Measurements from ENCODE around the gene C13orf46.

The C13orf46 gene

DNA sequence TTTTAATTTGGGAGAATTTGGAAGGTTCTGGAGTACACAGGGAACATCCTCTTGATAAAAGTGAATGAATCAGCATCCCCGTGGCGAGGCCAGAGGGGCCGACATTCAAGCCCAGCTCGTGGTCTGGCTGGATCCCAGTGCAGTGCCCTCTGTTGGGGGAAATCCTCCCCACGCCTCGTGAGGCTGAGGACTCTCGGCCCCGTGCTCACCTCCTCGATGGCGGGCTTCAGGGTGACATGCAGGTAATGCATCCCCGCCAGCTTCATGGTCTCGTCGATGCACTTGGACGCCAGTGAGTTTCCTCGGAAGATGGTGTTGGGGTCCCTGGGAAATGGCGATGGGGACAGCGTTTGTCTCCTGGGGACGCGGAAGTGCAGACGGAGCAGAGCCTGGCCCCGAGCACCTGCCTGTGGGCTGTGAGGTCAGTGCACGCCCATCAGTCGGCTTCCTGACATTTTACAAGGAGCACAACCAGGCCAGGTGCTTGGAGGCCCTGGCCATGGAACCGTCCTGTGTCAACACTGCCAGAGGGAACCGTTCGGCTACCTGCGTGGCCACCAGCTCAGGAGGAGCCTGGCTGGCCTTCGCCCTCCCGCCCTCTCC is 43.3 kb upstream of the C13orf46 start:
- no peak overlapping the region for H3K9ac ChIP-seq (ENCODE audit: low read depth in 1 of 2, low read length in 2 of 2)
- H3K36me3 ChIP-seq (ENCODE audit: control insufficient read depth in 1 of 2, insufficient read depth in 2 of 2, low read length in 2 of 2): peaks cover 0 to 38% of the 10 kb centered on the region in 2 donors
- peaks cover 0 to 6% of the 10 kb centered on the region in 2 donors for H3K4me1 ChIP-seq (ENCODE audit: control insufficient read depth in 1 of 2, insufficient read depth in 2 of 2, low read length in 2 of 2)
- H3K27ac ChIP-seq (ENCODE audit: low read depth, low read length): no peak overlapping the region
- H3K9me3 ChIP-seq (ENCODE audit: control insufficient read depth in 1 of 2, low read length in 2 of 2): no peaks in the 10 kb centered on the region
- H3K4me3 ChIP-seq (ENCODE audit: low read depth in 1 of 2, low read length in 2 of 2): no peak overlapping the region
- H3K27me3 ChIP-seq (ENCODE audit: control insufficient read depth in 1 of 2, insufficient read depth in 2 of 2, low read length in 2 of 2): no peaks in the 10 kb centered on the region

DNA sequence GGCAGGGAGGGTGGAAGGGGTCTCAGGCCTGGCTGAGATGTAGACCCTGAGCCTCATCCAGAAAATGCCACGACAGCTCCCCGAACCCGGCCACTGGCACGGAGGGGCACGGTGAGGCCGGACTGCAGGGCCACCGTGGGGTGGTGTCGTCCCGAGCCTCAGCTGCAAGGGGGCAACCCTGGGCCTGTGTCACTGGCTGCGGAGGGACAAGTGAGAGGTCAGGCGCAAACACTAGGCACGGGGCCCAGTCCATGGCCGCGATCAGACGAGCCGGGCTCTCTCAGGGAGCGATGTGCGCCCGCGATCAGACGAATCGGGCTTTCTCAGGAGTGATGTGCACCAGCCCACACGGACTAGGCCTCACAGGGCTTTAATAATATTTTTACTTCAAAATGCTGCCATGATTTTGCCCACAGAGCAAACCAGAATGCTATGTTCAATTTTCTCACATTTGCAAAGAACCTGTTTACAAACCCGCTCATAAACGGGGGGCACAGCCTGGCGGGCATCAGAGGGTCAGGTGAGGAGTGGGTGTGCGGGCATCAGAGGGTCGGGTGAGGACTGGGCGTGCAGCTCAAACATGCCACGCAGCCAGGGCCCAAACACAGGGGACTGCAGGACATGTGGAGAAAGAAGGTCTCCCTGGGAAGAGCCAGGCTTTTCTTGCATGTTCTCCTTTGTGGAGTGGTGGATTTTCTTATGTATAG is 42.6 kb upstream of the C13orf46 start:
- H3K9me3 ChIP-seq (ENCODE audit: control insufficient read depth in 1 of 2, low read length in 2 of 2): no peaks in the 10 kb centered on the region
- H3K36me3 ChIP-seq (ENCODE audit: control insufficient read depth in 1 of 2, insufficient read depth in 2 of 2, low read length in 2 of 2): peaks cover 0 to 38% of the 10 kb centered on the region in 2 donors
- no peak overlapping the region for H3K9ac ChIP-seq (ENCODE audit: low read depth in 1 of 2, low read length in 2 of 2)
- H3K27ac ChIP-seq (ENCODE audit: low read depth, low read length): no peak overlapping the region
- no peak overlapping the region for H3K4me3 ChIP-seq (ENCODE audit: low read depth in 1 of 2, low read length in 2 of 2)
- H3K4me1 ChIP-seq (ENCODE audit: control insufficient read depth in 1 of 2, insufficient read depth in 2 of 2, low read length in 2 of 2): peaks cover 0 to 6% of the 10 kb centered on the region in 2 donors
- no peaks in the 10 kb centered on the region for H3K27me3 ChIP-seq (ENCODE audit: control insufficient read depth in 1 of 2, insufficient read depth in 2 of 2, low read length in 2 of 2)

DNA sequence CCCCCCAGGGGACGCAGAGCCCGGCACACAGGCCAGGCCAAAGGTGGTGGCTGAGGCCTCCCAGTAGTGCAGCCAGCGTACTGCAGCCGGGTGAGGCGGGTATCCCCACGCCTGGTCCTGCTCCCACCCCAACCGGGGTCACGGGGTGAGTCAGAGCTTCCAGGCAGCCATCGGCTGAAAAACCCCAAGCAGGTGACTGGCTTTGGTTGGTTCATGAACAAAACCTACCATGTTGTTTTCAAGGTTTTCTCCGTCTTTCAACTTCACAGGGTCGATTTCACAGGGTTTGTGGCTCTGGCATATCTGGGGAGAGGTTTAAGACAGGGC is 42.1 kb upstream of the C13orf46 start:
- Histone ChIP-seq H3K27me3 (ENCODE audit: control insufficient read depth in 1 of 2, insufficient read depth in 2 of 2, low read length in 2 of 2) (no peaks in the 10 kb centered on the region), H3K9ac (ENCODE audit: low read depth in 1 of 2, low read length in 2 of 2) (no peak overlapping the region), H3K27ac (ENCODE audit: low read depth, low read length) (no peak overlapping the region), H3K4me1 (ENCODE audit: control insufficient read depth in 1 of 2, insufficient read depth in 2 of 2, low read length in 2 of 2) (peaks cover 0 to 6% of the 10 kb centered on the region in 2 donors), H3K9me3 (ENCODE audit: control insufficient read depth in 1 of 2, low read length in 2 of 2) (no peaks in the 10 kb centered on the region), H3K36me3 (ENCODE audit: control insufficient read depth in 1 of 2, insufficient read depth in 2 of 2, low read length in 2 of 2) (peaks cover 0 to 35% of the 10 kb centered on the region in 2 donors), H3K4me3 (ENCODE audit: low read depth in 1 of 2, low read length in 2 of 2) (no peak overlapping the region)

DNA sequence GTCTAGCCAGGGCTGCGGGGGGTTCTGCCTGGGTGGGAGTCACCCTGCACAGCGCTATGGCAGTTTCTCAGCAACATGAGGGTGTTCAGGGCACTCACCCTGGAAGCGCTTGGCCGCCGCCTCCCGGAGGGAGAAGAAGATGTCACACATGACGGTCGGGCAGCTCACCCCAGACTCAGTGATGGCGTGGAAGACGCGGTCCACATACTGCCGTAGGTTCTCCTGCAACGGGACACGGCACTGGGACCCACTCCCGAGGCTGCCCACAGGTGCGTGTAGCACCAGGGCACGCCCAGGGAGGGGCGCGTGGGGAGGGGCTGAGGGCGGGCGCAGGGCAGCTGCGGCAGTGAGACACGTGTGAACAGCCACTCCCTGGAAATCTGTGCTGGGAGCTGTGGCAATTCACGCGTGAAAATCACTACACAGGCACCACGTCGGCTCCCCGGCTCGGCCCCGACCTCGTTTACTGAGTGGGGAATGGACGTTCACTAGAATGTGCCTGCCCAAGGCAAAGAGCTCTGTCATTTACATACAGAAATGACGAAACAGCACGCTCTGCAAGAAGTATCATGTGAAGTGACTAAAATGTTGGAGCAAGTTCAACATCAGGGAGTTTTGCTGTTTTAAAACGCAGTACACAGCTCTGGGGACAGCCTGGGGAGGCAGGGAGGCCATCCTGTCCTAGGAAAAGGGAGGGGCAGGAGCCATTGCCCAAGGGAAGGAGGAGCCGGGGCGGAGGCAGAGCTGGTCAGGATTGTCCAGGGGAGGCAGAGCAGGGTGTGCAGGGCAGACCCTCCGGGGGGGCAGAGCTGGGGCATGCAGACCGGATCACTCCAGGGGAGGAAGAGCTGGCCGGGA is 41.5 kb upstream of the C13orf46 start:
- Histone ChIP-seq H3K9ac (ENCODE audit: low read depth in 1 of 2, low read length in 2 of 2) (no peak overlapping the region), H3K9me3 (ENCODE audit: control insufficient read depth in 1 of 2, low read length in 2 of 2) (no peaks in the 10 kb centered on the region), H3K27me3 (ENCODE audit: control insufficient read depth in 1 of 2, insufficient read depth in 2 of 2, low read length in 2 of 2) (no peaks in the 10 kb centered on the region), H3K36me3 (ENCODE audit: control insufficient read depth in 1 of 2, insufficient read depth in 2 of 2, low read length in 2 of 2) (peaks cover 0 to 29% of the 10 kb centered on the region in 2 donors), H3K27ac (ENCODE audit: low read depth, low read length) (no peak overlapping the region), H3K4me1 (ENCODE audit: control insufficient read depth in 1 of 2, insufficient read depth in 2 of 2, low read length in 2 of 2) (peaks cover 0 to 6% of the 10 kb centered on the region in 2 donors), H3K4me3 (ENCODE audit: low read depth in 1 of 2, low read length in 2 of 2) (no peak overlapping the region)

DNA sequence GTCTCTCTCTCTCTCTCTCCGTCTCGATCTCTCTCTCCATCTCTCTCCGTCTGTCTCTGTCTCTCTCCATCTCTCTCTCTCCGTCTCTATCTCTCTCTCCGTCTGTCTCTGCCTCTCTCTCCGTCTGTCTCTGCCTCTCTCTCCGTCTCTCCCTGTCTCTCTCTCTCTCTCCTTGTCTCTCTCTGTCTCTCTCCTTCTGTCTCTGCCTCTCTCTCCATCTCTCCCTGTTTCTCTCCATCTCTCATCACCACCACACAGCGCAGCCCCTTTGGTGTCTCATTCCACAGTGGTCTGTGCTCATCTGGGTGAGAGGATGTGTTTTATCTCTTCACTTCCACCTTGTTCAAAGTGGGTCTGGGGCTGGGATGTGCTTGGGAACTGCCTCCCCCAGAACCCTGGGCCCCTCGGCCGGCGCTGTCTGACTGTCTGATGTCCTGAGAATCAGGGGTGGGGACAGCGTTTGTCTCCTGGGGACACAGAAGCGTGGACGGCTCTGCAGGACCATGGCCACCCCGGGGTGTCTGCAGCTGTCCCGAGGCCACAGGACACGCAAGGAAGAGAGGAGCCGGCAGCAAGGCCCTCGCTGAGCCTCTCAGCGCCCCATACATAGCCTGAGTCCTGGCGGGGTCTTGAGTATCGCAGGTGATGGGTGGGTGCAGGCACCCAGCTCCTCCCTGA is 40.2 kb upstream of the C13orf46 start:
- Histone ChIP-seq H3K4me3 (ENCODE audit: low read depth in 1 of 2, low read length in 2 of 2) (no peak overlapping the region), H3K36me3 (ENCODE audit: control insufficient read depth in 1 of 2, insufficient read depth in 2 of 2, low read length in 2 of 2) (peaks cover 0 to 37% of the 10 kb centered on the region in 2 donors), H3K27ac (ENCODE audit: low read depth, low read length) (no peak overlapping the region), H3K27me3 (ENCODE audit: control insufficient read depth in 1 of 2, insufficient read depth in 2 of 2, low read length in 2 of 2) (no peaks in the 10 kb centered on the region), H3K9ac (ENCODE audit: low read depth in 1 of 2, low read length in 2 of 2) (no peak overlapping the region), H3K9me3 (ENCODE audit: control insufficient read depth in 1 of 2, low read length in 2 of 2) (no peaks in the 10 kb centered on the region), H3K4me1 (ENCODE audit: control insufficient read depth in 1 of 2, insufficient read depth in 2 of 2, low read length in 2 of 2) (peaks cover 0 to 6% of the 10 kb centered on the region in 2 donors)

DNA sequence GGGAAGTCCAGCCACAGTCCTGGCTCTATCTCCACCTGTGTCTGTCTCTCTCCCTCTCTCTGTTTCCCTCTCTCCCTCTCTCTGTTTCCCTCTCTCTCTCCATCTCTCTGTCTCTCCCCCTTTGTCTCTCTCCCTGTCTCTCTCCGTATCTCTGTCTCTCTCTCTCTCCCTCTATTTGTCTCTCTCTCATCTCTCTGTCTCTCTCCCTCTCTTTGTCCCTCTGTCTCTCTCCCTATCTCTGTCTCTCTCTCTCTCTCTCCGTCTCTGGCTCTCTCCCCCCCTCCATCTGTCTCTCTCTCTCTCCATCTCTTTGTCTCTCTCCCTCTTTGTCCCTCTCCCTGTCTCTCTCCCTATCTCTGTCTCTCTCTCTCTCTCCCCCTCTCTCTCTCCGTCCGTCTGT is 39.5 kb upstream of the C13orf46 start:
- peaks cover 0 to 41% of the 10 kb centered on the region in 2 donors for H3K36me3 ChIP-seq (ENCODE audit: control insufficient read depth in 1 of 2, insufficient read depth in 2 of 2, low read length in 2 of 2)
- no peak overlapping the region for H3K27ac ChIP-seq (ENCODE audit: low read depth, low read length)
- H3K27me3 ChIP-seq (ENCODE audit: control insufficient read depth in 1 of 2, insufficient read depth in 2 of 2, low read length in 2 of 2): no peaks in the 10 kb centered on the region
- no peaks in the 10 kb centered on the region for H3K9me3 ChIP-seq (ENCODE audit: control insufficient read depth in 1 of 2, low read length in 2 of 2)
- H3K4me1 ChIP-seq (ENCODE audit: control insufficient read depth in 1 of 2, insufficient read depth in 2 of 2, low read length in 2 of 2): peaks cover 0 to 6% of the 10 kb centered on the region in 2 donors
- H3K9ac ChIP-seq (ENCODE audit: low read depth in 1 of 2, low read length in 2 of 2): no peak overlapping the region
- H3K4me3 ChIP-seq (ENCODE audit: low read depth in 1 of 2, low read length in 2 of 2): no peak overlapping the region

DNA sequence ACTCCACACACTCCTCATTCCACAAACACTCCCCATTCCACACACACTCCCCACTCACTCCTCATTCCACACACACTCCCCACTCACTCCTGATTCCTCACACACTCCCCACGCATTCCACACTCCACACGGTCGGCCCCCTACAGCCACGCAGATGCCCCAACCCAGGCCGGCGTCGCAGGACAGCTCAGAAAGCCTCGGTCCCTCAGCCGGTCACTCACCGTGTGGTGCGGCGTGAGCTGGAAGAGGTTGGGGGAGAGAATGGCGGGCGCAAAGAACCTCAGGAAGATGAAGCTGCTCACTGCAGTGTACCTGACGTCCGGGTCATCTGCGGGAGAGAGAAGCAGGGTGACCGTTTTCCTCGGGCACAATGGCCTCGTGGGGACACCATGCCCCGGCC is 39.0 kb upstream of the C13orf46 start:
- H3K4me3 ChIP-seq (ENCODE audit: low read depth in 1 of 2, low read length in 2 of 2): no peak overlapping the region
- peaks cover 0 to 6% of the 10 kb centered on the region in 2 donors for H3K4me1 ChIP-seq (ENCODE audit: control insufficient read depth in 1 of 2, insufficient read depth in 2 of 2, low read length in 2 of 2)
- H3K9me3 ChIP-seq (ENCODE audit: control insufficient read depth in 1 of 2, low read length in 2 of 2): no peaks in the 10 kb centered on the region
- H3K36me3 ChIP-seq (ENCODE audit: control insufficient read depth in 1 of 2, insufficient read depth in 2 of 2, low read length in 2 of 2): peaks cover 0 to 37% of the 10 kb centered on the region in 2 donors
- no peak overlapping the region for H3K9ac ChIP-seq (ENCODE audit: low read depth in 1 of 2, low read length in 2 of 2)
- H3K27ac ChIP-seq (ENCODE audit: low read depth, low read length): no peak overlapping the region
- no peaks in the 10 kb centered on the region for H3K27me3 ChIP-seq (ENCODE audit: control insufficient read depth in 1 of 2, insufficient read depth in 2 of 2, low read length in 2 of 2)

DNA sequence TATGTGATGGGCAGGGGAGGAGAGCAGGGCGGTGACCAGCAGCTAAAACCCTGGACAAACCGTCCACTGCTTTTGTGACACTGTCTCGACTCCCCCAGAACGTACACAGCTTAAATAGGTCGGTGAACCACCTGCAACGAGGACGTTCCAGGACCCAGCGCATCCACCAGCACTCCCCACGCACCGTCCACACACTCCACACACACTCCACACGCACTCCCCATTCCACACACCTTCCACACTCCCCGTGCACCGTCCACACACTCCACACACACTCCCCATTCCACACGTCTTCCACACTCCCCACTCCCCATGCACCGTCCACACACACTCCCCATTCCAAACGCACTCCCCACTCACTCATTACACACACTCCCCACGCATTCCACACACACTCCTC is 38.3 kb upstream of the C13orf46 start:
- Histone ChIP-seq H3K36me3 (ENCODE audit: control insufficient read depth in 1 of 2, insufficient read depth in 2 of 2, low read length in 2 of 2) (peaks cover 0 to 33% of the 10 kb centered on the region in 2 donors), H3K27ac (ENCODE audit: low read depth, low read length) (peak overlapping the region; percentile 10), H3K4me3 (ENCODE audit: low read depth in 1 of 2, low read length in 2 of 2) (no peak overlapping the region), H3K4me1 (ENCODE audit: control insufficient read depth in 1 of 2, insufficient read depth in 2 of 2, low read length in 2 of 2) (peaks cover 0 to 6% of the 10 kb centered on the region in 2 donors), H3K9me3 (ENCODE audit: control insufficient read depth in 1 of 2, low read length in 2 of 2) (no peaks in the 10 kb centered on the region), H3K9ac (ENCODE audit: low read depth in 1 of 2, low read length in 2 of 2) (no peak overlapping the region), H3K27me3 (ENCODE audit: control insufficient read depth in 1 of 2, insufficient read depth in 2 of 2, low read length in 2 of 2) (no peaks in the 10 kb centered on the region)

DNA sequence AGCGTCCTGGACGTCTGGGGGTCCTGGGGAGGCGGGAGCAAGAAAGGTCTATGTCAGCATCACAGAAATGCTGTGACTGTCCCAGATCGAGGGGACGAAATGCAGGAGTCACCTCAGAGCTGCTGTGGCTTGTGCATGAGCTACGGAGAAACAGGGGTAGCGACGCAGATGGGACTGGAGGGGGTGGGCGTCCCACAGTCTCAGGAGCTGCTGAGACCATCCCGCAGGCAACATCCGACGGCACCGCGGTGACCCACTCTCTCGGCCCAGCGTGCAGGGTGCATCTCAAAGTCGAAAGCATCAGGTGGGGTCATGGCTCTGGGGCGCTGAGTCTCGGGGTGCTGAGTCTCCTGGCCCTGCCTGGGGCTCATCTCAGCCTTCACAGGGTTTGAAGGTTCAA is 37.4 kb upstream of the C13orf46 start:
- Histone ChIP-seq H3K4me1 (ENCODE audit: control insufficient read depth in 1 of 2, insufficient read depth in 2 of 2, low read length in 2 of 2) (peaks cover 0 to 6% of the 10 kb centered on the region in 2 donors), H3K36me3 (ENCODE audit: control insufficient read depth in 1 of 2, insufficient read depth in 2 of 2, low read length in 2 of 2) (peaks cover 0 to 30% of the 10 kb centered on the region in 2 donors), H3K9me3 (ENCODE audit: control insufficient read depth in 1 of 2, low read length in 2 of 2) (no peaks in the 10 kb centered on the region), H3K9ac (ENCODE audit: low read depth in 1 of 2, low read length in 2 of 2) (no peak overlapping the region), H3K4me3 (ENCODE audit: low read depth in 1 of 2, low read length in 2 of 2) (no peak overlapping the region), H3K27ac (ENCODE audit: low read depth, low read length) (no peak overlapping the region), H3K27me3 (ENCODE audit: control insufficient read depth in 1 of 2, insufficient read depth in 2 of 2, low read length in 2 of 2) (no peaks in the 10 kb centered on the region)
